Measurements from ENCODE around the gene BFAR.
"Not testable (repeated sequence)": the region's sequence is repeated elsewhere in the genome, so short reads cannot be mapped to it uniquely, and the experiment has no call there.

Gene BFAR, protein sequence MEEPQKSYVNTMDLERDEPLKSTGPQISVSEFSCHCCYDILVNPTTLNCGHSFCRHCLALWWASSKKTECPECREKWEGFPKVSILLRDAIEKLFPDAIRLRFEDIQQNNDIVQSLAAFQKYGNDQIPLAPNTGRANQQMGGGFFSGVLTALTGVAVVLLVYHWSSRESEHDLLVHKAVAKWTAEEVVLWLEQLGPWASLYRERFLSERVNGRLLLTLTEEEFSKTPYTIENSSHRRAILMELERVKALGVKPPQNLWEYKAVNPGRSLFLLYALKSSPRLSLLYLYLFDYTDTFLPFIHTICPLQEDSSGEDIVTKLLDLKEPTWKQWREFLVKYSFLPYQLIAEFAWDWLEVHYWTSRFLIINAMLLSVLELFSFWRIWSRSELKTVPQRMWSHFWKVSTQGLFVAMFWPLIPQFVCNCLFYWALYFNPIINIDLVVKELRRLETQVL

DNA sequence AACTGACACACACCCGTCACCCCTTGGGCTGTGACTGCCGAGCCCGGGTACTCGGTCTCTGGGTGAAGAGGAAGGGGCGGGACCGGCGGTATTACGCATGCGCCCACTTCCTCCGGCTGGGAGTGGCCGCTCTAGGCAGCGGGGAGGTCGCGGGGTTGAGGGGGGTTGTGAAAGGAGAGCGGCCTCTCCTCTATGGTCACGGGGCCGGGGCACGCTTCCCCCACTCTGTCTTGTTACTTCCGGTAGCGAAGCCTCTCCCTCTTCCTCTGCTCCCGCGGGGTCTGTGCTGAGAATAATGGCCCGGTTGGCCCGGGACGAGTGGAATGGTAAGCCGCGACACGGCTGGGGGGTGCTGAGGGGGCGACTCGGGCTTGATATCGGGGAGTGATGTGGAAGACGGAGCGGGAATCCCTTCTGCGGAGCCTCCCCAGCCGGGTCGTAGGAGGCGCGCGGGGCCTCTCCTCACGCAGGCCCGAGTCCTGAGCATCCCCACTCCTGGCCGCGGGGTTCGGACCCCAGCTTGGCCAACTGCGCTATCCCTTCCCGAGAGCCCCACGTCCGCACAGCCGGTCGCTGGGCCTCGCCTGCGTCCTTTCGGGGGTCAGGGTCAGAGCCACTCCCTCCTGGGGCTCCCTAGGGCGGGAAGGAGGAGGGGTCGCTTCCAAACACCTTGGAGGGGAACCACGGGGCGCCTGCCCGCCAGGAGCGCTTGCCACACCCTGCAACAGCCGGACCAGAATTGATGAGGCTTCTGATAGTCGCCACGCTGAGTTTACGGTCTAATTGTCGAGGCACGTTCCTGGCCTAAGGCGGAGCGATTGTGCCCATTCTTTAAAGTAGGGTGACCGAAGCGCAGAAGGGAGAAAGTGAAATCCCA lies at the start of gene BFAR:
TSS of gene BFAR (plus strand) at position 259 of the 877 bp plus-strand sequence. CDS start 11,396 bp downstream, outside the sequence.
- DNase-seq: peak; percentile 98

DNA sequence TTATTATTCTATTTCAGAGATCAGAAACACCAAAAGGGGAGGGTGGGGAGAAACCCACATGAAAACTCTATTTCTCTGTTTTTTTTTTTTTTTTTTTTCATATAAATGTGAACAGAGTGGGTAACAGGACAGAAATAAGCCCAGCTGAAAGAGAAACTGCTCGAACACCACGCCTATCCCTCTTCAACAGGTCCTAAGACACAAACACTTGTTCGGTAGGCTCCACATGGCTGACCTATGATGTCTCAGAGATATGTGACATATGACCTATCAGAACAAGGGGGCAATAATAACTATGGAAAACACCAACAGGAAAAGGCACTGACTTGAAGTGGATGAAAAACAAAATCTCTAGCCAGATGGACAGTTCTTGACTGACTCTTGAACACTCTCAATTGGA lies 47.5 kb upstream of the BFAR start:
- no peak for DNase-seq

DNA sequence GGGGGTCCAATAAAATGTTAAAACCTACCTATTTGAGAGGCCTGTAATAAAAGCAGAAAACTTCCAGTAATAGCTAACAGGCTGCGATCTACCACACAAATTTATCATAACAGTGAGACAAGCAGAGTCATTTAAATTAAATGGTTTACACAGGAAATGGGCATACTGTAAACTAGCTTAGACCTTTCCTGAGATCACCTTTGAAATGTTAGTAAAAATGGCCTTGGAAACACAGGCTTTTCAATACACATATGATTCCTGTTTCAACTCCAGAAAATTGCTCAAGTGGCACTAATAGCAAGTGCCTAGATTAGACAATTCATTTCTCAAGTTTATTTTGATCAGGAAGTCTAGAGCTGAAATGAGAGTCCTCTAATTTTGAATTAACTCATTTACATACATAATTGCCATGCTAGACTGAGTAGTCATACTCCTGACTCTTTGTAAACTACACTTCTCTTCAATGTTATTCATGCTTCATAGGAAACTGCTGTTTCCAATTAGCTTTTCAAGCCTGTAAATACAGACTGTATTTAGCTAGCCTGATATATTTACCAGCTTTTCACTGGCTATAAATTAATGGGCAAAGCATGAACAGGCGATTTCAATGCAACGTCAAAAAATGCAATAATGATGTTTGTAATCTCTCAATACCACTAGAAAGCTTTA lies 46.0 kb upstream of the BFAR start:
- DNase-seq: no peak

DNA sequence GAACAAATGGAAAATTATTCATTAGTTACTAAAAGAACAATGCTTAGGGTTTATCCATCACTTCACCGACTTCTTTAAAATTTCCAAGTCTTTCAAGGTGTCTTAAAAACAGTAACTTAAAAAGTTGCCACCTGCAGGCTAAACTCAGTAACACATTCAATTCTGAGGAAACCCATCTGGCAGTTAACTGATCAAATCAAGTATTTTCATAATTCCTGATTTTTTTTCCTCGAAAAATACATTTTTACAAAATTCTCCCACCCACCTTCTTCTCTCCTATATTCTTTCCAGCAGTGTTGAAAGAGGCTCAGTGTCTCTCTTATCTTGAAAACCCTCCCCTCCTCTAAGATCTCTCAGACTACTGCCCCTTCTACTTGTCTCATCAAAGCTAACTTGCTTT lies 32.6 kb upstream of the BFAR start:
- DNase-seq: no peak

DNA sequence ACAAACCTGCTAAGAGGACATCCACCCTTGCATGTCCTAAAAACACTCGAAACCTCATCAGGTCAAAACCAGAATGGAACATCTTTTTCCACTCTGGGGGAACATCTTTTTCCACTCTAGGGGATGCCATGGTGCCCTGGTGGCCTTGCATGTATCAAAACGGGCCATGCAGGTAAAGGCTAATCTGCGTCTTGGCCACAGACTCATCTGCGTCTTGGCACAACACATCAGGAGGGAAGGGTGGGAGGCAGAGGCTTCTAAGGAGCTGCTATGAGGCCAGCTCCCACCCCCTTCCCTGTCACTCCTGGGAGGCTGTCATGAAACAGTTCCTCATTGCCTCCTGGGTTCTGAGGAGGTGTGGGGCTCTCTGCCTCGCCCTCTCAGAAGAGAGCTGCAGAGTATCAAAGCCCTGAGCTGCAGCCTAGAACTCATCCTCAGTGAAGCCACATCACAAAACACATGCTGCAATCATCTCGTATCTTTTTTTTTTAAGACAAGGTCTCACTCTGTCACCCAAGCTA lies 30.2 kb upstream of the BFAR start:
- DNase-seq: no peak

DNA sequence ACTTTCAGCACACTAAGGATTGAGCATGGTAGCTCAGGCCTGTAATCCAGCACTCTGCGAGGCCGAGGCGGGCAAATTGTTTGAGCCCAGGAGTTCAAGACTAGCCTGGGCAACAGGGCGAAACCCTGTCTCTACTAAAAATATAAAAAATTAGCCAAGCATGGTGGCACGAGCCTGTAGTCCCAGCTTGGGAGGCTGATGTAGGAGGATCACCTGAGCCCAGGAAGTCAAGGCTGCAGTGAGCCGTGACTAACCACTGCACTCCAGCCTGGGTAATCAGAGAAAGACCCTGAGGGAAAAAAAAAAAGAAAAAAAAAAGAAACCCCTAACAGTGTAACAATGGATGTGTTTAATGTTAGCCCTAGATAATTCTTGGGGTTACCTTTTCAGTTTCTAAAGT lies 26.6 kb upstream of the BFAR start:
- no peak for DNase-seq

DNA sequence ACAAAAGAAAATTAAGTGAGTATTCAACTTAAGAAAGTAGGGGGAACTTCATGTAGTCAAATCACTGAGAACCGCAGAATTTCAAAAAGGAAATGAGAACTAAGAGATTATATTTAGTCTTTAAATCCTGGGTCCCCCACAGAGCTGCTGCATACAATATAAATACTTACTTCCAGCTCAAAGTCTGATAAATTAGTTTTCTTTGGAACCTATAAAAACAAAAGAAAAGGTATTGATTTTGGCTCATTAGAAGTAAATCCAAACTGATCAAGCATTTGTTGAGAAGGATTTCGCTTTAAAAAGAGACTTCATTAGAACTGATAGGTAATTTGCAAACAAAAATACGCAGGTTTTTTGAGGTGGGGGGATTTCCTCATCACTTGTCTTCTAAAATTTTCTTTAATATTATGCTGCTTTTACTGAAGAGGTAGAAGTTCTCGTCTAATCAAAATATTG lies 24.6 kb upstream of the BFAR start:
- DNase-seq: no peak

DNA sequence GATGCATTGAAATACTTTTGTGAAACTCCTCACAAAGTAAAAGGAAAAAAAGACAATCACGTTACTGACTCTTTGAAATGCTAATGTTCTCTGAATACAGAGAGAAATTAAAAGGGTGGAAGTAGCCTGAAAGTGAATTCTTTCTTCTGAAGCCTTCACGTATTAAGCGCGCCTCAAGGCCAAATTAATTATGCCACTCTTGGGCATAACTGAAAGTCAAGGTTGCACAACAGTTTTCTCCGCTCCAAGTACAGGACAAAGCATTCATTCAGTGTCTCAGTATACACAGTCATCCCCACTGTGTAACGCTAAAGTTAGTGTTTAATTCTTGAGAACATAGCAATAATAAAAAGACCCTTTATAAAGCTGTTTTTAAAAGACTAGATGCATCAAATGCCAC lies 24.1 kb upstream of the BFAR start:
- DNase-seq: no peak

DNA sequence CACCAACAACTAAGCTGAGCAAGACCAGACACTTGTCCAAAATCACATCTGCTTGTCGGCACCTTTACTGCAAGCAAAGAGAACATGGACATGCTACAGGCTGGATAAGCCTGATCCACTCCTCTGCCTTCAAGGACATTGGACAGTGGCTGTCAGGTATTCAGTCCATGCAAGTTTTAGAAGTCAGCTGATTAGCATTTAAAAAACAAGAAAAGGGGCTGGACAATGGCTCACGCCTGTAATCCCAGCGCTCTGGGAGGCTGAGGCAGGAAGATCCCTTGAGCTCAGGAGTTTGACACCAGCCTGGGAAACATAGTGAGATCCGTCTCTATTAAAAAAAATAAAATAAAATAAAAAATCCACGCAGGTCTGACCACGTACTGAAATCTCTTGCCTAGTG lies 23.0 kb upstream of the BFAR start:
- DNase-seq: no peak

DNA sequence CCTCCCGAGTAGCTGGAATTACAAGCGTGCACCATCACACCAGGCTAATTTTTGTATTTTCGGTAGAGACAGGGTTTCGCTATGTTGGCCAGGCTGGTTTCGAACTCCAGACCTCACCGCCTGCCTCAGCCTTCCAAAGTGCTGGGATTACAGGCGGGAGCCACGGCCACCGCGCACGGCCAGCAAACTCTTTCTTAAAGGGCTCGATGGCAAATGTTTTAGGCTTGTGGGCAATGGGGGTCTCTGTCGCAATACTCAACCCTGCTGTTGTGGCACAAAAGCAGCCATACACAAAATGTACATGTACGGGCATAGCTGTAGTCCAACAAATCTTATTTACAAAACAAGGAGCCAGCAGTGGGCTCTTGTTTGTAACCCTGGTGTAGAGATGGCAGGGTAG lies 21.1 kb upstream of the BFAR start:
- DNase-seq: no peak

DNA sequence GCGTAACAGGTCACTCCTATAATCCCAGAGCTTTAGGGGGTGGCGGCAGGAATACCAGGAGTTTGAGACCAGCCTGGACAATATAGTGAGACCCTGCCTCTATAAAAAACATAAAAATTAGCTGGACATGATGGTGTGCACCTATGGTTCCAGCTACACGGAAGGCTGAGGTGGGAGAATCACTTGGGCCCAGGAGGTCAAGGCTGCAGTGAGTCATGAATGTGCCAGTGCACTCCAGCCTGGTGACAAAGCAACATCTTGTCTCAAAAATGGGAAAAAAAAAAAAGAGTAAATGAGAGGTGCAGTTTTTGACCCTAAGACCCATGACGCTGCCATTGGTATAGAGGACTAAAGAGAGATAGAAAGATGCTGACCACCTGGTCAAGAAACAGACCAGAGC lies 18.8 kb upstream of the BFAR start:
- no peak for DNase-seq

DNA sequence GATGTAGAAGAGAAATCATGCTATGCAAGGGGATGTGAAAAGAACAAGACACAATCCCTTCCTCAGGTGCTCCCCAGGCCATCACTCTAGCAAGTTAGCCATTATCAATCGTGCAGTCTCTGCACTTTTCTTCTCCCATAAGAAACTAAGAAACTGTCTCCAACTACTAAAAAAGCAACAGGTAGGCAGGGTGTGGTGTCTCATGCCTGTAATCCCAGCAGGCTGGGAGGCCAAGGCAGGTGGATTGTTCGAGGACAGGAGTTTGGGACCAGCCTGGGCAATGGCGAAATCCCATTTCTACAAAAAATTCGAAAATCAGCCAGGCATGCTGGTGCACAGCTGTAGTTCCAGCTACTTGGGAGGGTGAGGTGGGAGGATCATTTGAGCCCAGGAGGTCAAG lies 16.5 kb upstream of the BFAR start:
- DNase-seq: no peak

DNA sequence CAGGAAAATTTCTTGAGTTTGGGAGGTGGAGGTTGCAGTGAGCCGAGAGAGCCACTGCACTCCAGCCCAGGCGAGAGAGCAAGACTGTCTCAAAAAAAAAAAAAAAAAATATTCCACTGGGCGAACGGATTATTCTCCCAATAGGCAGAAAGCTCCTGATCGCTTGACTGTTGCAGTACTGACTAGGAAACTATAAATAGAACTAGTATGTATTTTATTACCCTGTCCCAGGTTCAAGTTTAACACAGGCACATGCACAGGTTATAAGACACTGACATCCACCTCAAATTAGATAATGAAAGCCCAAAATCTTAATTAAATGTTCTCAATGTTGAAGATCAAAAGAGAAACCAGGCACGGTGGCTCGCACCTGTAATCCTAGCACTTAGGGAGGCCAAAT lies 14.2 kb upstream of the BFAR start:
- no peak for DNase-seq

DNA sequence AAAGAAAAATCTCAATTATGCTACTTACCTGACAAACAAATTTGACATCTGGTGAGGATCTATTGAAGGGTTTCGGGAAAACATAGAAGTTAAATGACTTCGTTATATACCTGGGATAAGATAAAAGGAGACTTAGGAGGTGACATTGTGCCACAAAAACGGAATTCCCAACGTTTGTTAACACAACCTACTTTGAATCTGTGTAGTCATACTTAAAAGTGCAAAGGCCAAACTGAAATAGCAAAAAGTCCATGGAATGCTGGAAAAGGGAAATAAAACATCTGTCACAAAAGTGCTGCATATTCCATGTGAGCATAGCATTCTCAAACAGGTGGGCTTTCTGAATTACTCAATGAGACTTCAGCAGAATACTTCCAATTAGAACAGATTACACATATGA lies 5.7 kb upstream of the BFAR start:
- DNase-seq: no peak

DNA sequence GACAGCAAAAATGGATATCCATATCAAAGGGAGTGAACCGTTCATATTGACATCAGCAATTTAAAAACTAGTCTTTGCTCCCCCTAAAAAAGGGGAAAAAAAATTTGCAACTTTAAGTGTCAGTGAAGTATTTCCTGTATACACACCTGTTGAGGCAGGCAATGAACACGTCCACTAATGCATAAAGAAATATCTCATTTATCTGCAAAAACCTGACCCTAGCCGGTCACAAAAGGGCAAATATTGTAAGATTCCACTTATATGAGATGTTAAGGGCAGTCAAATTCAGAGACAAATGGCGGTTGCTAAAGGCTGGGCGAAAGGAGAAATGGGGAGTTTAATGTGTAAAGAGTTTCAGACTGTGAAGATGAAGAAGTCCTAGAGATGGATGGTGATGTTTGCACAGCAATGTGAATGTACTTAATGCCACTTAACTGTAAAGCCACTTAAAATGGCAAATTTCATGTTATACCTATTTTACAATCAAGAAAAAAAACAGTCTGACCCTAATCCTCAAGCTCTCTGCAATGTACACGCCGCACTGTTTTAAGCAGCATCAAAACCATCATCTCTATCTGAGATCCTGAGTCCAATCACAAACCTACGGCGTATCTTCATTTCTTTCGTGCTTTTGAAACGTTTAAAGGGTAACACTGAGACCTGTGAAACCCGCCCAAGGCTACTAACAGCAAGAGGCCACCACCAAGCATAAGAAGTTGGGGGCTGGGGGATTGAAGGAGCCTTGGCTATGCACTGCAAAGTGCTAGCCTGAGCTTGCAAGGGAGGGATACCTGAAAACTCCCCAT lies 3.7 kb upstream of the BFAR start:
- DNase-seq: no peak

DNA sequence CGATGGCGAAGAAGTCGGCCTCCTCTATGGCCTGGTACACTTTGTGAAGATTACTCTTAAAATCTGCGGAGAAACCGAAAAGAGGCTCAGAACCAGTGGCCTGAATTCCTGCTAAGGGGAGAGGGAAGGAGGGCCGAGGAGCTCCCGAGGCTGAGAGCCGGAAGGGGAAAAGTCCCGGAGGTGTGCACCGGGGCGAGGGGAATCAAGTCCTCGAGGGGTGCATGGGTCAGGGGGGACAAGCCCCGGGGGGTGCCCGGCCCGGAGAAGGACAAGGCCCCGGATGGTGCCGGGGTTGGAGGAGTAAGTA lies 3.2 kb upstream of the BFAR start:
- no peak for DNase-seq

DNA sequence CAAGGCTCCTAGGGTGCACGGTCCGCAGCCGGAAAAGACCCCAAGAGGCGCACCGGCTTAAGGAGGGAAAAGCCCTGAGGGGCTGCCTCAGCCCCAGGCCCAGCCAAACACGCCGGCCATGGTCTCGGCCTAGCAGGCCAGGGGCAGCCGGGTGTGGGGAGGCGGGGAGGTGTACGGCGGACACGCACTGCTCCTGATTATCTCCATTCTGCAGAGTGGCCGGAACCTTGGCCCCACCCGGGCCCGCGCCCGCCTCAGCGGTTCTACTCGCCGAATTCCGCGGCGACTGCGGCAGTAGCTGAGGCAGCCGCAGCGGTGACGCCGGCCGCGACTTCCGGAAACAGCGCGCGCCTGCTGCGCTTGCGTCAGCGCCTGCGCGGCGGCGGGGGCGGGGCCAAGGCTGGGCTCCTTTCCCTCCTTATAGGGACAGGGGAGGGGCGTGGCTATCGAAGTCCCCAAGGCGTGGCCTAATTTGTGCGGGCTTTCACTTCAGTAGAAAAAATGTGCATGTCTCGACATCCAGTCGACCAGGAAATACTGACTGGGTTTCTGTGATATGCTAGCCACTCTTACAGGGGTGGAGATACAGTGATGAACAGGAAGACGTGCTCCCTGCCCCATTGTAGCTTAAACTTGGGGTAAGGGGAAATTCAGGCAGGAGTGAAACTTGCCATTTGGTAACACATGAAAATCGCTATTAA lies 2.7 kb upstream of the BFAR start, which contains the start of gene PARN:
TSS of gene PARN (minus strand) at position 342 of the 701 bp plus-strand sequence. CDS start at position 207, 135 bp downstream.
- DNase-seq: peak; percentile 99

DNA sequence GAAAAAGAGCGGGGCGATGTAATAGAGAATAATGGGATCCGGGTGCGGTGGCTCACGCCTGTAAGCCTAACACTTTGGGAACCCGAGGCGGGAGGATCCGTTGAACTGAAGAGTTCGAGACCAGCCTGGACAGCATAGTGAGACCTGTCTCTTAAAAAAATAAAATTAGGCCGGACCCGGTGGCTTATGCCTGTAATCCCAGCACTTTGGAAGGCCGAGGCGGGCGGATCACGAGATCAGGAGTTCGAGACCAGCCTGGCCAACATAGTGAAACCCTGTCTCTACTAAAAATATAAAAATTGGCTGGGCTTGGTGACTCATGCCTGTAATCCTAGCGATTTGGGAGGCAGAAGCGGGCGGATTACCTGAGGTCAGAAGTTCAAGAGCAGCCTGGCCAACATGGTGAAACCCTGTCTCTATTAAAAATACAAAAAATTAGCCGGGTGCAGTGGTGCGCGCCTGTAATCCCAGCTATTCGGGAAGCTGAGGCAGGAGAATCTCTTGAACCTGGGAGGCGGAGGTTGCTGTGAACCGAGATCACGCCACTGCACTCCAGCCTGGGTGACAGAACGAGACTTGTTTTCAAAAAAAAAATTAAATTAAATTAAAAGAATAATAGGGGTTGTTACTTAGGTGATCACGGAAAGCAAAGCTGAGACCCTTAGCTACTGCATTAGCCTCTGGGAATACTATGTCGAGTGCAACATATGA lies 2.0 kb upstream of the BFAR start:
- DNase-seq: not testable (repeated sequence)

DNA sequence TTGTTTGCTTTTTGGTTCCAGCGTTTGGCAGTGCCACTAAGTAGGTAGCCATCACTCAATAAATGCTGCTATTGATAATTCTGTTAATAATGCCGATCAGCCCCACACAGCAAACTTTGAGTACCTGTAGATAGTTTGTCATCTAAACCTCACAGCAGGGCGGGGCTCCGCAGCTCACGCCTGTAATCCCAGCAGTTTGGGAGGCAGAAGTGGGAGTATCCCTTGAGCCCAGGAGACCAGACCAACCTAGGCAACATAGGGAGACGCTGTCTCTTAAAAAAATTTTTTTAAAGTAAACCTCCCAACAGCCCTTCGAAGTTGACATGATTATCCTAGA lies 1.6 kb downstream of the BFAR start:
- no peak for DNase-seq

DNA sequence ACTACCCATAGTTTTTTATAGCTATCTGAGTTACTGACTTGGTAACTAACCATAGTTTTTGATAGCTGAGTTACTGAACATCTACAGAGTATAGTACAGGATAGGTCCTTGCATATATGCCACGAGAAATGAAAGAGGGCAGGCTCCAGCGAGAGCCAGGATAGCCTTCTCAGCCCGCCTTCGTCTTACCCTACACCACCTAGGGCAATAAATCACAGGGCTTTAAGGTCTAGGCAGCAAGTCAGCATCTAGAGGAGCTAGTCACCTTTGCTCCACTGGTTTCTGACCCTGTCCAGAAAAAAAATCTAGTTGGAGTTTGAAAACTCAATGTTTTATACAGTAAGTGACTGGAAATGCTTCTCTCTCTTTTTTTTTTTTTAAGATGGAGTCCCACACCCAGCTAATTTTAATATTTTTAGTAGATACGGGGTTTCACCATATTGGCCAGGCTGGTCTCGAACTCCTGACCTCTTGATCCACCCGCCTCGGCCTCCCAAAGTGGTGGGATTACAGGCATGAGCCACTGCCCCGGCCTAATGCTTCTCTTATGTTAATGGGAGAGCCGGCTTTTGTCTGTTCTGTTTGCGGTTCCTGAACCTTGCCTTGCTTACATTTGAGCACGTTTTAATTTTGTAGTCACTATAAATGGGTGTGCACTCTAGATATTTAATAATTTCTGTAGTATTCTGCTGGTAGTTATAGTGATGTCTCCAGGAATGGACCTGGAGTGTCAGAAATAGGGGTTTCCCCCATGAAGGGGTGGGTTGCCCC lies 2.8 kb downstream of the BFAR start:
- DNase-seq: no peak

Data from activated CD4-positive, CD25-positive, alpha-beta regulatory T cell treated with anti-CD3 and anti-CD28 coated beads, Interleukin-2, amount 50 U/mL, for 72 hours (primary cell).